Right ventricle myocardium superior (tissue), 1 donor: Measurements from ENCODE around the gene TTN. TPM values are rescaled to one million over a fixed set of nuclear protein-coding genes. Genes with fewer than 3 reads are reported as not detected.
A peak's percentile ranks its signal among the peaks of the same experiment; 100 is the strongest.

Experiments
- ATAC-seq: fragments of 200-7000 bp; cut with Tn5 transposase; one replicate; pipeline ENCODE4 v1.9.1; 2020; ENCODE audit warnings: mild to moderate bottlenecking; ENCODE audit not compliant: poor library complexity
- DNase-seq: peaks from one replicate; pipeline ENCODE4 v3.0.0-alpha.2; 2020
- intact Hi-C: fragments of 100-400 bp; cut with DNase I; formaldehyde crosslinking; loops from one replicate; pipeline ENCODE4 v1.11.2; 2022
- total RNA-seq: library from RNA; stranded (reverse); fragmentation: NEBNext Ultra II Directional; extraction: Animal tissue kit (Norgen Biotek cat#: 25700); gene quantifications from one replicate; pipeline ENCODE4 v1.2.1, GENCODE V29; 2021
- donor health status: DM: no; HTN: yes; CAD: no; lungs with severe emphysema.

Gene TTN
- total RNA-seq, 1 donor from 2014 or later: 3,113 TPM

- no peak for DNase-seq
- no peak for ATAC-seq
- intact Hi-C loops: no loop called here
These were observed 324.8 kb downstream of the TTN start for GRCh38 chr2:178482437-178482836.

- ATAC-seq (peak; percentile 93), DNase-seq (peak; percentile 98)
- intact Hi-C loops: no loop called here
These were observed 326.7 kb downstream of the TTN start, which contains the start of gene PLEKHA3 for GRCh38 chr2:178480227-178481181. Gene PLEKHA3 (plus strand): TSS chr2:178480457. CDS start chr2:178480870, 413 bp downstream.

- intact Hi-C loops: no loop called here
- DNase-seq (no peak), ATAC-seq (no peak)
These were observed 327.4 kb downstream of the TTN start for GRCh38 chr2:178479758-178480226.

- no peak for ATAC-seq
- no peak for DNase-seq
- intact Hi-C loops: no loop called here
These were observed 328.0 kb downstream of the TTN start for GRCh38 chr2:178479275-178479616.

- peak; percentile 87 for ATAC-seq
- intact Hi-C loops: no loop called here
- DNase-seq: peak; percentile 94
These were observed 328.6 kb downstream of the TTN start, which contains the start of gene FKBP7 for GRCh38 chr2:178478439-178479274. Gene FKBP7 (minus strand): TSS chr2:178478600. CDS start chr2:178478499, 101 bp downstream.

- DNase-seq: no peak
- intact Hi-C loops: no loop called here
- ATAC-seq: no peak
These were observed 329.1 kb downstream of the TTN start for GRCh38 chr2:178478130-178478438.

- intact Hi-C loops: no loop called here
- no peak for DNase-seq
- ATAC-seq: no peak
These were observed 329.6 kb downstream of the TTN start for GRCh38 chr2:178477443-178478129.

GRCh38 chr2:178476477-178476876, 330.7 kb downstream of the TTN start:
- no peak for ATAC-seq
- no peak for DNase-seq
- intact Hi-C loops: no loop called here

Other genes starting within 250 kb of the TTN start
- gene CCDC141, start 242.7 kb upstream of the TTN start, total RNA-seq: 136 TPM